RKO (cell line): ENCODE data around the gene SLC1A5.
"Not testable (repeated sequence)": the region's sequence is repeated elsewhere in the genome, so short reads cannot be mapped to it uniquely, and the experiment has no call there.

Experiments
- DNase-seq: peaks from one replicate; pipeline ENCODE4 v3.0.0-alpha.2; 2016; ENCODE audit warnings: low spot score

The SLC1A5 gene

GRCh38 chr19:46798713-46799112, 10.3 kb upstream of the SLC1A5 start:
- no peak for DNase-seq

- DNase-seq = no peak
Measured at GRCh38 chr19:46797881-46798280, 9.5 kb upstream of the SLC1A5 start.

- DNase-seq = no peak
Measured at GRCh38 chr19:46791944-46792343, 3.5 kb upstream of the SLC1A5 start.

- DNase-seq = no peak
Measured at GRCh38 chr19:46789371-46789770, 977 bp upstream of the SLC1A5 start.

GRCh38 chr19:46788968-46789338, 559 bp upstream of the SLC1A5 start:
- no peak for DNase-seq

GRCh38 chr19:46787331-46788261, 798 bp downstream of the SLC1A5 start:
- peak; percentile 76 for DNase-seq

GRCh38 chr19:46787040-46787330, 1.4 kb downstream of the SLC1A5 start:
- no peak for DNase-seq

GRCh38 chr19:46786236-46787039, 2.0 kb downstream of the SLC1A5 start:
- peak; percentile 97 for DNase-seq

- DNase-seq = no peak
Measured at GRCh38 chr19:46785980-46786235, 2.5 kb downstream of the SLC1A5 start.

GRCh38 chr19:46785054-46785979, 3.1 kb downstream of the SLC1A5 start:
- DNase-seq = peak; percentile 73

- DNase-seq = peak; percentile 94
Measured at GRCh38 chr19:46784262-46785053, 3.9 kb downstream of the SLC1A5 start.

- DNase-seq = no peak
Measured at GRCh38 chr19:46783670-46784069, 4.7 kb downstream of the SLC1A5 start.

- DNase-seq = no peak
Measured at GRCh38 chr19:46782355-46783019, 5.9 kb downstream of the SLC1A5 start.

GRCh38 chr19:46777956-46778645, 10.3 kb downstream of the SLC1A5 start:
- not testable (repeated sequence) for DNase-seq

GRCh38 chr19:46776927-46777911, 11.2 kb downstream of the SLC1A5 start:
- DNase-seq = no peak

GRCh38 chr19:46775642-46776258, 12.6 kb downstream of the SLC1A5 start:
- no peak for DNase-seq

GRCh38 chr19:46773018-46773399, 15.4 kb downstream of the SLC1A5 start:
- no peak for DNase-seq

GRCh38 chr19:46772170-46773017, 16.0 kb downstream of the SLC1A5 start:
- no peak for DNase-seq
